ENCODE measurements around the gene ERICH3. TPM values are rescaled to one million over a fixed set of nuclear protein-coding genes. Genes with fewer than 3 reads are reported as not detected.

ERICH3 gene, protein sequence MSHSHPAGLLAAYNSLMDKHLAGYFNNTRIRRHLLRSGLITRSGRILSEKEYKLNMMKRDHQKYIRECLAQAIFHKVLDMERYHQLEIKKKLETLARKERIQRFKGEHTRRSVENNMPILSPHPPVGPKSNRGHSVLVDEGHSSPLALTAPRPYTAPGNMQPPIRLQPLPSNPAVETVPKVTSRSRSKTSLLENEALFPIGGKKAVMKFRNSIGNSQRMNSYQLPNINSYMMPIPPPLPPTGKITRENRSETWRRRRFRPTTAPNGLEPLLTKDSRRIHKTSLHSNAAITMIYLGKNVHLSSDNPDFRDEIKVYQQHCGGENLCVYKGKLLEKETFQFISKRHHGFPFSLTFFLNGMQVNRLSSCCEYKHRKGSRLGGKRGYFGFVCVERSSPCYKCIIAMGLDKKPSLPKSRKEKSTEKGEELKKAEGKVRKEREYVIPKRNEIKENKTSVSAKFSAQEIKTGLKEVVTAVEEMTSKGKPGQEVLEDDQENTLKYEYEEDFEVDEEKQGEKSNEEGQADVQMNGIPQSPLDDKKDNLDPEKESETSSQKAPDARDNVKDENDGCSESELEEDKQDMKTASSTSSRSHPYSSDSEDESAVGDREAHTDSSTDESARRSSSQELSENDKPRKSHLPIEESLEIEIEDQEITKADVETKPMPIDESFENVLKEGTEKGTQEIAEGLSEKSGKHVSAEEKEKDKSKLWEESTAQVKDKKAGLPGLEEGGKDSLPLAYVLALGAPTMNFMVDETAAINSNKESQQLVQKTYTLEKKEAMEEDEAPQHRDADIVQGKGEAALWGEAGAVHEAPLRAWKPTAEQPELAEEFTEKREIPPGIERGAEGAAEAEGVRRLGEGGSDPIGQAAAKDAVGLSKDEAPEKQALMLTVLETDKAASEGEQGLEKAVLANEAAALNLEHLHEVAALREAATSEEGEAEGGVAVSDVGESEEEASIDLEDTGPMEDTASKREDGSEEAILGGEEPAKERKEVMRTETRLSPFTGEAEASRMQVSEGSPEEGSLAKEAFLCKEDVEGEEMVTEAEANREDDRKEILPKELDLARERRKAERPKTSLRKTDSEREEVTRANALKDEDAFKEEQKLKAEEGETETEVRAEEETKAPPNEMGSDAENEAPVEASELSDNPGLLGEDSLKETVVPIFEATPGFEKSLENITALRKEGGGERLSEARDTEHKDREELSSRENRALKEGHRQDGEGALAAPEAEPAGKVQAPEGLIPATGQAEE (N-terminal part only)
- under 1 TPM in 1 of 2 experiments, not detected in 1; 0.05 TPM for total RNA-seq

DNA sequence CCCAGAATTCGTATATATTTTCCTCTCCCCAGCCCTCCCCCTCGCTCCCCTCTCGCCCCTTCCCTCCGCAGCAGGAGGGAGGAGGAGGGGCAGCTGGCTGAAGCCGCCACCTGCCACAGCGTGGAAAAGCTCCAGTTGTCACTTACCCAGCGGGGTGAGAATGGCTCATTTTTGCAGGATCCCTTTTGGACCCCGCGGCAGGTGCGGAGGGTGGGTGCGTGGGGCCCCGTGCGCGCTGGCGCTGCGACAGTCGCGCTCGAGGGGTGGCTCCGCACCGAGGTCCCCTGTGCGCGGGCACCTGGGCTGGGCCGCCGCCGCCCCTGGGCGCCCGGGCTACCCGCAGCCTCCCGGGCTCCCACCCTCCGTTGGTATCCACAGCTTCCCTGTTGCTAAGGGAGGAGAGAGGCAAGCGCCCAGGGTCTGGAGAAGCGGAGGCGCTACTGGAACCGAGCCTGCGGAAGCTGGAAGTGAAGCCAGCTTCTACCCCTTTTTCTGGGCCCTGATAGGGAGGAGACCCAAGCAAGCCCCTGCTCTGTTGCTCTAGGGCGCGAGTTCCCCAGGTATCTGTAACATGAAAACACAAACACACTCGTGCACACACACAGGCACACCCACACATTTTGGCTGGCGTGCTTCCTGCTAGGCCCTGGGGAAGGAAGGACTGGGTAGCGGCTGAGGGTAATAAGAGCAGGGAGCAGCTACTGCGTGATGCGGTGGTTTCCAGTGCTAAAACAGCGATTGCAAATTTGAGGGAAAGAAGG, at the start of gene ERICH3:
Gene ERICH3 (minus strand): TSS at position 442 of the 761 bp plus-strand sequence. CDS start 273 bp downstream, at position 169.
- ChIA-PET CTCF (interaction anchor here (0.9 kb wide), 1 partner anchor 16 kb away, joined by 3 read pairs; no protein-coding TSS in a partner anchor), POLR2A (no interaction called here)
- peaks cover 41% of the 10 kb centered on the region for H3K27me3 Mint-ChIP-seq
- H3K36me3 Mint-ChIP-seq (ENCODE audit: low read depth): no peaks in the 10 kb centered on the region
- no peak for DNase-seq
- H3K27ac Mint-ChIP-seq: no peak within 1 kb of the TSS
- H3K9me3 Mint-ChIP-seq: peaks cover 4% of the 10 kb centered on the region
- H3K4me3 Mint-ChIP-seq: no peak within 1 kb of the TSS
- peaks cover 4% of the 10 kb centered on the region for H3K4me1 Mint-ChIP-seq

DNA sequence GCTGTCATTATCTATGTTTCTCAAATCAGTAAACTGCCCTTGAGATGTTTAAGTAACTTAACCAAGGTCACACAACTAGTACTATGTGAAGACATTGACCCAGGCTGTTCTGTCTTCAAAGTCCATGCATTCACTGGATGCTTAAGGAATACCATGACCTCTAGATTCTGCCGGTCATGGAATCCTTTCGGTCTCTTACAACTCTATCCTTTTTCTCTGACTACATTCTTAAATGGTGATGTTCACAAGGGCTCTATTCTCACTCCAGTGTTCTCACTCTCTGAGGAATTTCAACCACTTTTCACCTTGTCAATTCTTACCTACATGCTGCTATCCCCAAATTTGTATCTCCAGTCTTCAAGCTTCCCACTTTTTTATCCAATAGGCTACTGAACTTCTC, 44.0 kb upstream of the ERICH3 start:
- Mint-ChIP-seq H3K9me3 (no peaks in the 10 kb centered on the region), H3K27ac (no peak overlapping the region), H3K4me1 (no peaks in the 10 kb centered on the region), H3K4me3 (no peak overlapping the region), H3K36me3 (ENCODE audit: low read depth) (peaks cover 17% of the 10 kb centered on the region), H3K27me3 (no peaks in the 10 kb centered on the region)
- no peak for DNase-seq
- CTCF ChIA-PET: interaction anchor here (0.9 kb wide), 1 partner anchor 8 kb away, joined by 3 read pairs; no protein-coding TSS in a partner anchor
- POLR2A ChIA-PET: interaction anchor here (1.6 kb wide), 1 partner anchor 16 kb away, joined by 5 read pairs; no protein-coding TSS in a partner anchor

DNA sequence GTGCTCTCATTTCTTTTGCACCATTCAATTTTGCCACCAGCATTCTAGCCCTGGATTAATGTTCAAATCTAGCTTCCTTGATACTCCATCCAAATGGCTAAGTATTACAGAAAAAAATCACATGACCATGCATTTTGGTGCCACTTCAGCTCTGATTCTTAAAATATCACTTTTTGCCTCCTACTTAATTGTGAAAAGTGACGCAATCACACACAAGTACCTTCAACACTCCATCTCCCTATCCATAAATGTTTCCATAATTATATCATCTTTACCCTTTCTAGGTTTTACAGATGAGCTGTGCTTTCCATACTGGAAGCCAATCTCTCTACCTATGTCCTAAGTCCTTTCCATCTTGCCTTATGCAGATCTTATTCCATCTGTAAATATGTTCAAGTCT, 43.2 kb upstream of the ERICH3 start:
- Mint-ChIP-seq H3K4me3 (no peak overlapping the region), H3K4me1 (no peaks in the 10 kb centered on the region), H3K27me3 (no peaks in the 10 kb centered on the region), H3K27ac (no peak overlapping the region), H3K36me3 (ENCODE audit: low read depth) (peaks cover 12% of the 10 kb centered on the region), H3K9me3 (no peaks in the 10 kb centered on the region)
- ChIA-PET CTCF (interaction anchor here (2.0 kb wide), 1 partner anchor 27 kb away, joined by 5 read pairs; no protein-coding TSS in a partner anchor), POLR2A (no interaction called here)
- no peak for DNase-seq

DNA sequence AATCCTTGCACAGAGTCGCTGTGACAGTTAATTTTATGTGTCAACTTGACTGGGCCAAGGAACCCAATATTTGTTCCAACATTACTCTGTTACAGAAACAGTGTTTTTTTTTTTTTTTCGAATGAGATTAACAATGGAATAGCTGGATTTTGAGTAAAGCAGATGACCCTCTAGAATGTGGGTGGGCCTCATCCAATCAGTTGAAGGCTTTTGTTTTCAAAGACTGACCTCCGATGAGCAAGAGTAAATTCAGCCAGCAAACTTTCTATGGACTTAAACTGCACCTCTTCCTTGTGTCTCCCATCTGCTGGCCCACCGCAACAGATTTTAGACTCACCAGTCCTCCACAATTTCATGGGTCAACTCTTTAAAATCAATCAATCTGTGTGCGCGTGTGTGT, 42.2 kb upstream of the ERICH3 start:
- H3K36me3 Mint-ChIP-seq (ENCODE audit: low read depth): peaks cover 11% of the 10 kb centered on the region
- ChIA-PET POLR2A (no interaction called here), CTCF (interaction anchor here (0.6 to 2.0 kb wide), 2 partner anchors 26 to 72 kb away, joined by 4 to 5 read pairs; no protein-coding TSS in a partner anchor)
- DNase-seq: no peak
- no peaks in the 10 kb centered on the region for H3K4me1 Mint-ChIP-seq
- H3K27me3 Mint-ChIP-seq: no peaks in the 10 kb centered on the region
- H3K27ac Mint-ChIP-seq: no peak overlapping the region
- H3K9me3 Mint-ChIP-seq: no peaks in the 10 kb centered on the region
- no peak overlapping the region for H3K4me3 Mint-ChIP-seq

DNA sequence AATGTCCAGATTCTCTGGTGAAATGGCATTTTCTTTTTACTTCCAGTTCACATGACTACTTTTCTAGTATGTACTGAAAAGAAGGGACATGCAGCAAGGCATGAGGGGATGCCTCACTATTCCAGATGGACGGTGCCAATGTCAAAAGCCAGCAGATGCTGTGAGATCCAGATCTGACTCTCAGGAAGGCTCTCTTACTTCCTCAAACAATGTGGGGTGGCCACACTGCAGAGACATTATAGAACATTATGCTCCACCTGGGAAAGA, 41.6 kb upstream of the ERICH3 start:
- CTCF ChIA-PET: no interaction called here
- no peak overlapping the region for H3K27ac Mint-ChIP-seq

DNA sequence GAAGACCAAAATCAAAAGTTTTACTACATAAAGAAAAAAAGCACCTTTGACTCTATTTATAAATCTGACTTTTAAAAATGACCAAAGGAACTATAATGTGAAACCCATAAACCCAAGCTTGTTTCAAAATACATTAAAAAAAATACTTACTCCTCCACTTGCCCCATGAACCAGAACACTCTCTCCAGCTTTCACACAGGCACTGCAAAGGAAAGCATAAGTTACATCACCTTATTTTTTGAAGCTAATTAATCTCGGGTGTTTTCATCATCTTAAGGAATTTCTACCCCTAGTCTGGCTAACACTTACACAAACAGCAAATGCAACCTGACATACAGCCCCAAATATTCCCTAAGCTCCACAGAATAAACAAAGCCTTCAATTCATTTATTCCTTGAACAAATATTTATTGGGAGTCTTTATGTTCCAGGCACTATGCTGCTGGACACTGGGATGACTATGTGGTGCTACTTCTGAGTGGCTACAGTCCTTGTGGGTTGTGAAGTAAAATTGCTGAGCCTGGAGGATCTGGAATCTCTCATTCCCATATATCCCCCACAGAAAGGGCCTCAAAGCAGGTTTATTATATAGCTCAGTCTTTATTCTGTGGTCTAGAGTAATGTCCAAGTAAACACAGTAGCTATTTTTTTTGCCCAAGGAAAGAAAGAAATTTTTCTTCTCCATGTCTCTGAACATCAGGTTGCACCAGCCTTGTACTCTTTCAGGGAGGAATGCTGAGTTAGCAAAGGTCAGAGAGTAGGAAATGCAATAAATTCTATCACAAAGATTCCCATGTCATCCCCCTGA, 41.0 kb upstream of the ERICH3 start:
- DNase-seq: no peak
- Mint-ChIP-seq H3K27ac (no peak overlapping the region), H3K4me3 (no peak overlapping the region), H3K36me3 (ENCODE audit: low read depth) (peaks cover 11% of the 10 kb centered on the region), H3K4me1 (no peaks in the 10 kb centered on the region), H3K9me3 (no peaks in the 10 kb centered on the region), H3K27me3 (no peaks in the 10 kb centered on the region)
- CTCF ChIA-PET: no interaction called here
- POLR2A ChIA-PET: no interaction called here

More for the DNA sequence above, 41.6 kb upstream of the ERICH3 start:
- Mint-ChIP-seq H3K9me3 (no peaks in the 10 kb centered on the region), H3K27me3 (no peaks in the 10 kb centered on the region), H3K36me3 (ENCODE audit: low read depth) (peaks cover 11% of the 10 kb centered on the region), H3K4me3 (no peak overlapping the region), H3K4me1 (no peaks in the 10 kb centered on the region)
- POLR2A ChIA-PET: no interaction called here
- DNase-seq: no peak

DNA sequence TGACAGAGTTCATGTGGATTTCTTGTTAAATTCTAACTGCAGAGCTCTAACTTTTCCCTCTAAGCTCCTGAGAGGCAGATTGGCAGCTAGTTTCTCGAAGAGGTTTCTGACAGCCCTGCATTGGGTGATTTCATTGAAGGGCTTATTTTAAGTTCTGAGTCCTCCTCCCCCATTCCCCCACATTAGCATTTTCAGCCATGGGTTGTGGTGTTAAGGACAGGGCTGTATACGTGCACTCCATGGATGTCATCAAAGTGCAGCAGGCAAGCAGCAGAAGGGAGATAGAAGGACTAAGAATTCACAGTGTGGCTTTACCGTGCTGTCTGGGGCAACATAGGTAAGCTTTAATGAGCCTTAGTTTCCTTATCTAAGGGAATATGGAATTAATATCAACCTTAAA, 40.3 kb upstream of the ERICH3 start:
- ChIA-PET POLR2A (no interaction called here), CTCF (no interaction called here)
- H3K27ac Mint-ChIP-seq: no peak overlapping the region
- no peak overlapping the region for H3K4me3 Mint-ChIP-seq
- H3K9me3 Mint-ChIP-seq: no peaks in the 10 kb centered on the region
- H3K4me1 Mint-ChIP-seq: no peaks in the 10 kb centered on the region
- peaks cover 12% of the 10 kb centered on the region for H3K36me3 Mint-ChIP-seq (ENCODE audit: low read depth)
- no peak for DNase-seq
- no peaks in the 10 kb centered on the region for H3K27me3 Mint-ChIP-seq

DNA sequence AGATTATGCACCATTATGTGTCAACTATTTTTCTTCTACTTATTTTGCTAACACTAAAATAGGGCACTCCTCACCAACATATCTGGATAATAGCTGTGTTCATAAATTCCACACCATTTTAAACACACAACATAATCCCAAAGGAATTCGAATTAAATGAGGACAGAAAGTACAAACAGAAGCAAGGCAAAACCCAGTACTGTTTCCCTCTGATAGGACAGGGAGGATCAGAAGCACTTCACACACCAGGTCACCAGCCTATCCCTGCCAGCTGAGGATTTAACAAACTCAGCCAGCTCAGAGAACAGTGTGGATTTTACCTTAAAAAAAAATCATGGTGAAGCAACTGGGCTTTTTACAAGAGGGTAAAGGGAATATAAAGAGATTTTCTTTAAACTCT, 39.3 kb upstream of the ERICH3 start:
- ChIA-PET CTCF (interaction anchor here (0.8 to 0.9 kb wide), 2 partner anchors 20 to 23 kb away, joined by 4 to 5 read pairs; partner anchors contain the start of genes CRYZ and TYW3), POLR2A (no interaction called here)
- H3K36me3 Mint-ChIP-seq (ENCODE audit: low read depth): peaks cover 13% of the 10 kb centered on the region
- peaks cover under 1% of the 10 kb centered on the region for H3K4me1 Mint-ChIP-seq
- no peak overlapping the region for H3K27ac Mint-ChIP-seq
- no peak overlapping the region for H3K4me3 Mint-ChIP-seq
- H3K27me3 Mint-ChIP-seq: no peaks in the 10 kb centered on the region
- no peaks in the 10 kb centered on the region for H3K9me3 Mint-ChIP-seq
- no peak for DNase-seq

DNA sequence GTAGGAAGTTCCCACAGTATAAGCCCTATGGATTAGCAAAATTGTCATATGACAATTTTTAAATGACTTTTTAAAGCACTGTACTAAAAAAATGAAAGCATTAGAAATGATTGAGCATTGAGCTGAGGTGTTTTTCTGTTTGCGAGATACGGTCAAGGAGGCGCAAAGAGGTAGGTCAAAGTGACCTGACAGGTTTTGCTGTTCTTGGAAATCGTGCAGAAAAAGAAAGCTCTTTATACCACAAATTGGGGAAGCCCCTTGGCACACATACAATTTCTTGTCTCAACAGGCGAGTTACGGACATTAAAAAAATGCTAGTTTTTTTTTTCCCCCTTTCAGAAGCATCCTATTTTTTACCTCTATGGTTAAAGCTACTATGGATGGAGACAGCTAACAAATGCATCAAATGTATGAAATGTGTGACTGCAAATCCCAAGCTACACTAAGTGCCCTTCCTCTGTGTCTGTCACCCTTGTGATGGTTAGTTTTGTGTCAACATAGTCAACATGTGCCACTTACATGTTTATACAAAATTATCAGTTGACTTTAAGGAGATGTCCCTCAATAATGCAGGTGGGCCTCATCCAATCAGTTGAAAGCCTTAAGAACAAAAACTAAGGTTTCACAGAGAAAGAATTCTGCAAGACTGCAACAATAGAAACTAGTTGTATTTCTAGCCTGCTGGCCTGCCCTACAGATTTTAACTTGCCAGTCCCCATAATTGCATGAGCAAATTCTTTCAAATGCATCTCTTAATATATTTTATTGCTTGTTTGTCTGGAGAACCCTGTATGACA, 30.0 kb upstream of the ERICH3 start:
- no peaks in the 10 kb centered on the region for H3K9me3 Mint-ChIP-seq
- H3K4me3 Mint-ChIP-seq: no peak overlapping the region
- peaks cover 10% of the 10 kb centered on the region for H3K36me3 Mint-ChIP-seq (ENCODE audit: low read depth)
- CTCF ChIA-PET: no interaction called here
- no peak for DNase-seq
- peaks cover 5% of the 10 kb centered on the region for H3K4me1 Mint-ChIP-seq
- POLR2A ChIA-PET: no interaction called here
- H3K27me3 Mint-ChIP-seq: no peaks in the 10 kb centered on the region
- no peak overlapping the region for H3K27ac Mint-ChIP-seq

DNA sequence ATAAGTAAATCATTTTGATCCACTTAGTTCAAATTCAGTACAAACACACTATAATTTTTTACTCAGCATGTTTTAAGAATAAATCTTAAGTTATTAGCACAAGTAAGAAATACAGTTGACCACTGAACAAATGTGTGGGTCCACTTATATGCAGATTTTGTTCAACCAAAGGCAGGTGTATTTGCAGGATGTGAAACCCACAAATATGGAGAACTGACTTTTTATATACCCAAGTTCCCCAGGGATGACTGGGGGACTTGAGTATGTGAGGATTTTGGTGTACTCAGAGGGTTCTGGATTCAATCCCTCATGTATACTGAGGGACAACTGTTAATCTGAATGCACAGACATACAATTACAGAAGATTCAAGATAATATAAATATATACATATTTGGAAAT, 25.7 kb upstream of the ERICH3 start:
- H3K36me3 Mint-ChIP-seq (ENCODE audit: low read depth): peaks cover 4% of the 10 kb centered on the region
- no peak for DNase-seq
- H3K27ac Mint-ChIP-seq: no peak overlapping the region
- no peaks in the 10 kb centered on the region for H3K27me3 Mint-ChIP-seq
- ChIA-PET POLR2A (no interaction called here), CTCF (interaction anchor here (1.6 kb wide), 1 partner anchor 10 kb away, joined by 8 read pairs; no protein-coding TSS in a partner anchor)
- peaks cover 3% of the 10 kb centered on the region for H3K4me1 Mint-ChIP-seq
- no peaks in the 10 kb centered on the region for H3K9me3 Mint-ChIP-seq
- no peak overlapping the region for H3K4me3 Mint-ChIP-seq

DNA sequence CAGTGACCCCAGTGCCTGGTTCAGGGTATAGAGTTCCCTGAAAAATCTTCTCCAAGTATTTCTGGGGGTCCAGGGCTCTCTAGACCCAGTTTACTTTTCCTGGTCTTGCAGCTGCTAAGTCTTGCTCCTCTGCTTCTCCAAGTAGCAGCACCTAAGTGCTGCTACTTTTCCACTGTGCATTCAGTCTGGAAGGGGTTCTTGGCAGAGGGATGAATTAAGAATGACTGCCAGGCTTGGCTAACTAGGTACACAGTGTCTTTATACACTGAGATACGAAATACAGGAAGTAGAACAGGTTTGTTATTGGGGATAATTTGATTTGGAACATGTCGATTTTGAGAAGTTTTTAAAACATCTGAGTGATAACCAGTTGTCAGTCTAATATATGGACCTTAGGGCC, 24.2 kb upstream of the ERICH3 start:
- H3K4me1 Mint-ChIP-seq: no peaks in the 10 kb centered on the region
- no peaks in the 10 kb centered on the region for H3K9me3 Mint-ChIP-seq
- no peak for DNase-seq
- no peaks in the 10 kb centered on the region for H3K36me3 Mint-ChIP-seq (ENCODE audit: low read depth)
- ChIA-PET POLR2A (no interaction called here), CTCF (no interaction called here)
- no peak overlapping the region for H3K4me3 Mint-ChIP-seq
- no peaks in the 10 kb centered on the region for H3K27me3 Mint-ChIP-seq
- H3K27ac Mint-ChIP-seq: no peak overlapping the region

All from activated CD4-positive, alpha-beta memory T cell treated with anti-CD3 and anti-CD28 coated beads, Interleukin-2, amount 10 ng/mL, durations not matched to agents 7 days and 5 days (primary cell).